GM23338 (cell line): ENCODE measurements around the gene MYDGF.
A peak's percentile ranks its signal among the peaks of the same experiment; 100 is the strongest.

Experiments
- CREB1 ChIP-seq: fragments of 250-450 bp; sonication (Bioruptor Pico); IDR thresholded peaks from 2 replicates; pipeline ENCODE4 v1.5.0; 2020; ENCODE audit warnings: low read depth, mild to moderate bottlenecking, moderate library complexity
- CTCF ChIP-seq, 2 experiments: fragments of 200-600 bp in 1 of 2; sonication (generic) in 1 of 2; conservative IDR thresholded peaks; 2 replicates each; pipeline versions ENCODE4 v1.5.1 to v1.6.1; 2016 to 2017; ENCODE audit warnings: antibody characterized with exemption in 2 of 2, low read depth in 2 of 2, mild to moderate bottlenecking in 2 of 2, moderate library complexity in 1 of 2
- EZH2 ChIP-seq: fragments of 200-600 bp; sonication (generic); IDR thresholded peaks from one replicate; pipeline ENCODE4 v1.8.0; 2017; ENCODE audit warnings: antibody characterized with exemption, mild to moderate bottlenecking, low read depth; ENCODE audit not compliant: unreplicated experiment
- EZH2phosphoT487 ChIP-seq: fragments of 200-600 bp; sonication (generic); IDR thresholded peaks from one replicate; pipeline ENCODE4 v1.8.1; 2018; ENCODE audit warnings: antibody characterized with exemption; ENCODE audit not compliant: unreplicated experiment
- JUNB ChIP-seq: IDR thresholded peaks from one replicate; pipeline ENCODE4 v1.6.1; 2016; ENCODE audit warnings: antibody characterized with exemption; ENCODE audit not compliant: unreplicated experiment
- NANOG ChIP-seq: IDR thresholded peaks from 2 replicates; pipeline ENCODE4 v1.6.1; 2016; ENCODE audit warnings: antibody characterized with exemption, borderline replicate concordance
- POLR2AphosphoS5 ChIP-seq: IDR thresholded peaks from 2 replicates; pipeline ENCODE4 v1.6.1; 2016; ENCODE audit warnings: antibody characterized with exemption, low read depth
- REST ChIP-seq: IDR thresholded peaks from one replicate; pipeline ENCODE4 v1.6.1; 2018; ENCODE audit warnings: antibody characterized with exemption; ENCODE audit not compliant: unreplicated experiment
- ZNF114 ChIP-seq: fragments of 250-450 bp; sonication (Bioruptor Pico); IDR thresholded peaks from 2 replicates; pipeline ENCODE4 v1.5.0; 2020; ENCODE audit warnings: mild to moderate bottlenecking, moderate library complexity
- TF ChIP-seq, protein P1 (sequence below): IDR thresholded peaks from 2 replicates; pipeline ENCODE4 v1.6.1; 2016; ENCODE audit warnings: antibody characterized with exemption

DNA sequence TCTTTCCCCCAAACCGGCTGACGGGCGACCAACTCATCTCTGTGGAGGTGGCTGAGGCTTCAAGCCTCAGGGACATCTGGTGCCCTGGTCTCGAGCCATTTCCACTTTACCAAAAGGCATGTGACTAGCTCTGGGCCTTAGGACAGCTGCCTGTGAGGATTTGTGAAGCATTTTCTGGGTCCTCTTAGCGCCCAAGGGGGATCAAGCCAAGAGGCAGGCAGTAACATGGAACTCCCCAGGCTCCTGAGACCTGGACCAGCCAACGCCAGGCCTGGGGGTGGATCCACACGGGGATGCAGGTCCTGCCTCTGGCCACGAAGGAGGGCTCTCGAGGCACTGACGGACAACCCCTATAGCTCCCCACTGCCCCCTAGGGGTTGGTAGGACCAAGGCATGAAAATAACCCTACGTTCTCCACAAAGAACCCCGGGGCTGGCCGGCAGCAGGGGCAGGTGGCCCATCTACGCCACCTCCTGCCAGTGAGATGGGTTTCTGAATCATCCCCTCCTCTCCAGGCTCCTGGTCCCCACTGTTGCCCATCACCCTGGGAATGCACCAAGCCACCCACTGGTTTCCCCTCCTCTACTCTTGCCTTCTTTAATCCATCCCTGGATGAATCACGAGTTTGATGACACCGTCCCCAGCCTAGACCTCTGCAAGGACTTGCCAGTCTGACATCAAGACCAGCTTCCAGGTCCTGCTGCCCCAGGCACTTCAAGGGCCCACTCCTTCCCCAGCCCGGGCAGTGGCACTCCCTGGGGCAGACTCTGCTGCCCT lies 7.0 kb upstream of the MYDGF start:
- TF ChIP-seq CTCF (conservative IDR thresholded peaks at IDR 0.05; ENCODE audit: low read depth in 2 of 2) (peak; percentile 82), POLR2AphosphoS5 (no peak), REST (no peak), EZH2 (no peak), JUNB (no peak), EZH2phosphoT487 (no peak), CREB1 (CRISPR knock-in tag) (no peak; the same call in 1 of the 2 replicates), ZNF114 (CRISPR knock-in tag) (no peak), NANOG (no peak)
- TF ChIP-seq, protein P1, sequence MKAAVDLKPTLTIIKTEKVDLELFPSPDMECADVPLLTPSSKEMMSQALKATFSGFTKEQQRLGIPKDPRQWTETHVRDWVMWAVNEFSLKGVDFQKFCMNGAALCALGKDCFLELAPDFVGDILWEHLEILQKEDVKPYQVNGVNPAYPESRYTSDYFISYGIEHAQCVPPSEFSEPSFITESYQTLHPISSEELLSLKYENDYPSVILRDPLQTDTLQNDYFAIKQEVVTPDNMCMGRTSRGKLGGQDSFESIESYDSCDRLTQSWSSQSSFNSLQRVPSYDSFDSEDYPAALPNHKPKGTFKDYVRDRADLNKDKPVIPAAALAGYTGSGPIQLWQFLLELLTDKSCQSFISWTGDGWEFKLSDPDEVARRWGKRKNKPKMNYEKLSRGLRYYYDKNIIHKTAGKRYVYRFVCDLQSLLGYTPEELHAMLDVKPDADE = no peak
